Activated T-helper 17 cell treated with anti-CD3 and anti-CD28 coated beads, Interleukin-2, amount 50 U/mL, for 72 hours (primary cell): Measurements from ENCODE around the gene CCDC12. TPM values are rescaled to one million over a fixed set of nuclear protein-coding genes. Genes with fewer than 3 reads are reported as not detected.
"Not testable (repeated sequence)": the region's sequence is repeated elsewhere in the genome, so short reads cannot be mapped to it uniquely, and the experiment has no call there.

ENCODE experiments used
- ATAC-seq: fragments of 150-1000 bp; cut with Tn5 transposase; replicated peaks from 2 replicates; pipeline ENCODE4 v1.10.0; 2021; ENCODE audit warnings: mild to moderate bottlenecking, moderate library complexity
- H3K27ac Mint-ChIP-seq: one replicate; pipeline ENCODE4 v1.8.0; 2022; ENCODE audit warnings: mixed read lengths
- H3K27me3 Mint-ChIP-seq: one replicate; pipeline ENCODE4 v1.8.0; 2022; ENCODE audit warnings: mixed read lengths
- H3K36me3 Mint-ChIP-seq: one replicate; pipeline ENCODE4 v1.8.0; 2022; ENCODE audit warnings: low read depth, mild to moderate bottlenecking, mixed read lengths
- H3K4me1 Mint-ChIP-seq: one replicate; pipeline ENCODE4 v1.8.0; 2022; ENCODE audit warnings: mixed read lengths
- H3K4me3 Mint-ChIP-seq: one replicate; pipeline ENCODE4 v1.8.0; 2022; ENCODE audit warnings: mild to moderate bottlenecking, mixed read lengths
- H3K9me3 Mint-ChIP-seq: one replicate; pipeline ENCODE4 v1.8.0; 2022; ENCODE audit warnings: mixed read lengths
- total RNA-seq, 2 donors: library from RNA; stranded (reverse); gene quantifications; one replicate each; pipeline ENCODE4 v1.2.3, GENCODE V29; 2022

CCDC12 gene
- total RNA-seq, 2 donors from 2014 or later: 46.9 to 59.8 TPM

GRCh38 chr3:46921041-46921440 is 55.5 kb downstream of the CCDC12 start:
- no peak for ATAC-seq
- peak overlapping the region; percentile 18 for H3K27ac Mint-ChIP-seq
- peaks cover 4% of the 10 kb centered on the region for H3K4me1 Mint-ChIP-seq
- no peaks in the 10 kb centered on the region for H3K27me3 Mint-ChIP-seq
- H3K9me3 Mint-ChIP-seq: no peaks in the 10 kb centered on the region
- H3K4me3 Mint-ChIP-seq: no peak overlapping the region
- peaks cover 96% of the 10 kb centered on the region for H3K36me3 Mint-ChIP-seq

GRCh38 chr3:46918634-46919033 is 57.9 kb downstream of the CCDC12 start:
- no peak overlapping the region for H3K27ac Mint-ChIP-seq
- H3K4me3 Mint-ChIP-seq: no peak overlapping the region
- ATAC-seq: no peak
- peaks cover 86% of the 10 kb centered on the region for H3K36me3 Mint-ChIP-seq
- H3K4me1 Mint-ChIP-seq: peaks cover 11% of the 10 kb centered on the region
- no peaks in the 10 kb centered on the region for H3K9me3 Mint-ChIP-seq
- no peaks in the 10 kb centered on the region for H3K27me3 Mint-ChIP-seq

- Mint-ChIP-seq H3K4me3 (no peak overlapping the region), H3K9me3 (no peaks in the 10 kb centered on the region), H3K4me1 (peaks cover 15% of the 10 kb centered on the region), H3K36me3 (peaks cover 82% of the 10 kb centered on the region), H3K27ac (no peak overlapping the region), H3K27me3 (no peaks in the 10 kb centered on the region)
- ATAC-seq: no peak
Observed at GRCh38 chr3:46918202-46918601, 58.3 kb downstream of the CCDC12 start.

- Mint-ChIP-seq H3K4me3 (no peak overlapping the region), H3K27me3 (no peaks in the 10 kb centered on the region), H3K9me3 (no peaks in the 10 kb centered on the region), H3K4me1 (peaks cover 15% of the 10 kb centered on the region), H3K36me3 (peaks cover 72% of the 10 kb centered on the region), H3K27ac (peak overlapping the region; percentile 7)
- ATAC-seq: no peak
Observed at GRCh38 chr3:46917257-46917656, 59.3 kb downstream of the CCDC12 start.

- Mint-ChIP-seq H3K4me1 (peaks cover 15% of the 10 kb centered on the region), H3K27ac (peak overlapping the region; percentile 7), H3K9me3 (no peaks in the 10 kb centered on the region), H3K4me3 (no peak overlapping the region), H3K36me3 (peaks cover 68% of the 10 kb centered on the region), H3K27me3 (no peaks in the 10 kb centered on the region)
- ATAC-seq: no peak
Observed at GRCh38 chr3:46916799-46917198, 59.7 kb downstream of the CCDC12 start.

- Mint-ChIP-seq H3K4me3 (no peak overlapping the region), H3K9me3 (no peaks in the 10 kb centered on the region), H3K27ac (no peak overlapping the region), H3K4me1 (peaks cover 15% of the 10 kb centered on the region), H3K27me3 (no peaks in the 10 kb centered on the region), H3K36me3 (peaks cover 62% of the 10 kb centered on the region)
- ATAC-seq: no peak
Observed at GRCh38 chr3:46916278-46916677, 60.3 kb downstream of the CCDC12 start.

GRCh38 chr3:46915297-46915822 is 61.2 kb downstream of the CCDC12 start:
- H3K27ac Mint-ChIP-seq: peak overlapping the region; percentile 0

GRCh38 chr3:46914849-46915248 is 61.7 kb downstream of the CCDC12 start:
- no peak overlapping the region for H3K4me3 Mint-ChIP-seq
- no peak overlapping the region for H3K27ac Mint-ChIP-seq
- ATAC-seq: no peak
- H3K36me3 Mint-ChIP-seq: peaks cover 48% of the 10 kb centered on the region
- no peaks in the 10 kb centered on the region for H3K9me3 Mint-ChIP-seq
- H3K4me1 Mint-ChIP-seq: peaks cover 15% of the 10 kb centered on the region
- no peaks in the 10 kb centered on the region for H3K27me3 Mint-ChIP-seq

More at GRCh38 chr3:46915297-46915822, 61.2 kb downstream of the CCDC12 start:
- H3K9me3 Mint-ChIP-seq: no peaks in the 10 kb centered on the region
- H3K27me3 Mint-ChIP-seq: no peaks in the 10 kb centered on the region
- H3K36me3 Mint-ChIP-seq: peaks cover 53% of the 10 kb centered on the region
- no peak overlapping the region for H3K4me3 Mint-ChIP-seq
- ATAC-seq: peak; percentile 69
- peaks cover 15% of the 10 kb centered on the region for H3K4me1 Mint-ChIP-seq

- no peaks in the 10 kb centered on the region for H3K9me3 Mint-ChIP-seq
- peaks cover 15% of the 10 kb centered on the region for H3K4me1 Mint-ChIP-seq
- no peak overlapping the region for H3K27ac Mint-ChIP-seq
- H3K27me3 Mint-ChIP-seq: no peaks in the 10 kb centered on the region
- no peak for ATAC-seq
- H3K4me3 Mint-ChIP-seq: no peak overlapping the region
- peaks cover 36% of the 10 kb centered on the region for H3K36me3 Mint-ChIP-seq
Observed at GRCh38 chr3:46913644-46914043, 62.9 kb downstream of the CCDC12 start.

- H3K4me3 Mint-ChIP-seq: no peak overlapping the region
- H3K36me3 Mint-ChIP-seq: peaks cover 29% of the 10 kb centered on the region
- no peak overlapping the region for H3K27ac Mint-ChIP-seq
- H3K9me3 Mint-ChIP-seq: no peaks in the 10 kb centered on the region
- no peaks in the 10 kb centered on the region for H3K27me3 Mint-ChIP-seq
- ATAC-seq: peak; percentile 22
- H3K4me1 Mint-ChIP-seq: peaks cover 15% of the 10 kb centered on the region
Observed at GRCh38 chr3:46912986-46913385, 63.6 kb downstream of the CCDC12 start.

- not testable (repeated sequence) for H3K27me3 Mint-ChIP-seq, H3K27ac Mint-ChIP-seq, H3K9me3 Mint-ChIP-seq, H3K4me3 Mint-ChIP-seq, ATAC-seq, H3K36me3 Mint-ChIP-seq
- peaks cover 12% of the 10 kb centered on the region for H3K4me1 Mint-ChIP-seq
Observed at GRCh38 chr3:46910914-46911313, 65.6 kb downstream of the CCDC12 start.

GRCh38 chr3:46910166-46910760 is 66.3 kb downstream of the CCDC12 start:
- Mint-ChIP-seq H3K4me1 (peaks cover 10% of the 10 kb centered on the region), H3K4me3 (no peak overlapping the region), H3K36me3 (peaks cover 3% of the 10 kb centered on the region), H3K27ac (no peak overlapping the region), H3K27me3 (no peaks in the 10 kb centered on the region), H3K9me3 (no peaks in the 10 kb centered on the region)
- no peak for ATAC-seq

GRCh38 chr3:46909535-46910161 is 66.9 kb downstream of the CCDC12 start:
- no peaks in the 10 kb centered on the region for H3K27me3 Mint-ChIP-seq
- peaks cover 6% of the 10 kb centered on the region for H3K4me1 Mint-ChIP-seq
- ATAC-seq: peak; percentile 83
- no peak overlapping the region for H3K27ac Mint-ChIP-seq
- no peak overlapping the region for H3K4me3 Mint-ChIP-seq
- no peaks in the 10 kb centered on the region for H3K36me3 Mint-ChIP-seq
- no peaks in the 10 kb centered on the region for H3K9me3 Mint-ChIP-seq

GRCh38 chr3:46908986-46909534 is 67.5 kb downstream of the CCDC12 start:
- Mint-ChIP-seq H3K4me3 (no peak overlapping the region), H3K4me1 (peaks cover 6% of the 10 kb centered on the region), H3K27me3 (no peaks in the 10 kb centered on the region), H3K9me3 (no peaks in the 10 kb centered on the region), H3K27ac (no peak overlapping the region), H3K36me3 (no peaks in the 10 kb centered on the region)
- ATAC-seq: no peak
